Vein endothelial cell (primary cell): ENCODE data around the gene PPFIA1. TPM values are rescaled to one million over a fixed set of nuclear protein-coding genes. Genes with fewer than 3 reads are reported as not detected.

Experiments used
- small RNA-seq: library from RNA; depleted of rRNA; stranded (forward); fragments of <200 nt; gene quantifications from one replicate; pipeline ENCODE3, GENCODE V24; 2012
- total RNA-seq: library from RNA; depleted of rRNA; stranded (reverse); fragments of >200 nt; gene quantifications from 2 replicates; pipeline ENCODE4 v1.2.3, GENCODE V29; 2012

Gene PPFIA1
- total RNA-seq = 44.1 and 53.8 TPM in 2 replicates

DNA sequence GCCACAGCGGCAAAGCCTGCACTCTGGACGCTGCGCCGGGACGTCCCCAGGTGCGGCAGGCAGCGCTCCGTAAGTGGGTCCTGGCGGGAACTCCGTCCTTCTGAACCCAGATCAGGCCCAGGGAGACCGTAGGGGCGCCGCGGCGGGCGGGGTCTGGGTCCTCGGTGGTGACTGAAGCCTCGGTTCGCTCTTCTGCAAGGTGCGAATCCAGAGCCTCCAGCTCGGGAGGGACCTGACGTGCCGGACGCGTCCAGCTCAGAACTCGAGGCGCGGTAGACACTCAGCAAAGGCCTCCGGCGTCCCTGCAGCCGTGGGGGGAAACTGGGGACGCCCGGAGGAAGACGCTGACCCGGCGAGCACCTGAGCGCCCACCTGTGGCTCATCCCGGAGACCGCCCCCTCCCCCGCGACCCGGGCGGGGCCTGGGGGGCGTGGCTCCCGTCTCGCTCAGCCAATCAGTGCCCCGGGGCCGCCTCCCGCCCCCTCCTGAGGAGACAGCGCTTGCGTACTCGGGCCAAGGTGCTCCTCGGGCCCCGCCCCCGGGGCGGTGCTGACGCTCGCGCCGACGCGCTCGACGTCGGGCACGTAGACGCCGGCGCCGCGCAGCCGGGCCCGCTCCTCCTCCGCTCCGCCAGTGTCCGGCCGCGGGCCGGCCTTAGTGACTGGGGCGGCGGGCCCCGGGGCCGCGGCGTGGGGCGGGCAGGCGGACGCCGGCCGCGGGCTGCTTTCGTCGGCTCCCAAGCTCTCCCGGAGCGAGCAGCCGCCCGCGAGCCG, at the start of gene PPFIA1:
PPFIA1 (plus strand) TSS at position 587 of the 773 bp plus-strand sequence. CDS start 1,483 bp downstream, outside the sequence.

DNA sequence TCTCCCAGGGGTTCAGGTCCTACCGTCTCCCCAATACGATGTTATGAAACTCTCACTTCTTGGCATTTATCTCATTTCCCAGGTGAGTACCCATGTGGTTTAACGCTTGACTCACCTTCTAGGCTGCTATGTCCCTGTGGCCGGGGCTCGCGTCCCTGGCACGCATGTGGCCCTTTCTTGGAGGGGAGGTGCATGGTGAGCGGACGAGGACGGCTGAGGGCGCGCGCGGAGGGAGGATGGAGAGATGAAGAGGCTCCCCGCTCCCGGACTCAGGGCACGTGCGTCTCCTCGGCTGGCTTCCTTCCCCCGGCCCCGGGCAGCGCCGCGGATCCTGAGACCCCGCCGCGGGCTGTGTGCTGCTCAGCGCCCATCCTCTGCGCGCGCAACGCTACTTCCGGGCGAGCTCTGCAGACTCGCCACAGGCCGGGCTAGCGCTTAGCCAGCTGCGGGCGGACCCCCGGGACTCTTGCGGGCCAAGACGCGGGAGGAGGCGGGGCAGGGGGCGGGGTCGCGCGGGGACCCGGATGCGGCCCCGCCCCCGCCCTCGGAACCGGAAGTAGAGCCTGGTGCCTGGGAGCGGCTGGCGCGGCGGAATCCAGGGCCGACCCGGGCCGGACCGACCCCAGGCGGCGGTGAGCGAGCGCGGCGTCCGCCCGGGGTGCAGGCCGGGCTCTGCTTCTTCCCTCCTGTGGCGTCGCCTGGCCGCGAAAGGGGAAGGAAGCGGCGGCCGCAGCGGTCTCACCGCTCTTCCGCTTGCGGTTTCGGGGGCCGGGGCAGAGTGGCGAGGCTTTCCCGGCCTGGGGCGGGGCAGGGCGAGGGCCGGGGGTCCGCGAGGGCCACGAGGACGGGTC, 127.7 kb downstream of the PPFIA1 start, which contains the start of gene CTTN:
CTTN (plus strand) TSS at position 547 of the 851 bp plus-strand sequence. CDS start 8,769 bp downstream, outside the sequence.

Small RNA genes lying within 50 kb of the gene (small RNA-seq; reads per million reads assigned to genes)
- gene MIR548K = 2.6 reads per million, percentile 84 among the genes with 10 or more reads in this experiment

Other genes with a start within 250 kb of the PPFIA1 start
- 0.19 TPM in 1 of 2 replicates, not detected in the other for gene ANO1, start 192.4 kb upstream of the PPFIA1 start, total RNA-seq
- 50.0 and 51.3 TPM in 2 replicates for gene FADD, start 67.4 kb upstream of the PPFIA1 start, total RNA-seq
- 328 and 357 TPM in 2 replicates for gene CTTN, start 127.8 kb downstream of the PPFIA1 start, total RNA-seq